ENCODE measurements around the gene ADAMTS14. TPM values are rescaled to one million over a fixed set of nuclear protein-coding genes. Genes with fewer than 3 reads are reported as not detected.

Gene ADAMTS14
- total RNA-seq, 1 donor from 2014 or later, result 0.16 TPM

DNA sequence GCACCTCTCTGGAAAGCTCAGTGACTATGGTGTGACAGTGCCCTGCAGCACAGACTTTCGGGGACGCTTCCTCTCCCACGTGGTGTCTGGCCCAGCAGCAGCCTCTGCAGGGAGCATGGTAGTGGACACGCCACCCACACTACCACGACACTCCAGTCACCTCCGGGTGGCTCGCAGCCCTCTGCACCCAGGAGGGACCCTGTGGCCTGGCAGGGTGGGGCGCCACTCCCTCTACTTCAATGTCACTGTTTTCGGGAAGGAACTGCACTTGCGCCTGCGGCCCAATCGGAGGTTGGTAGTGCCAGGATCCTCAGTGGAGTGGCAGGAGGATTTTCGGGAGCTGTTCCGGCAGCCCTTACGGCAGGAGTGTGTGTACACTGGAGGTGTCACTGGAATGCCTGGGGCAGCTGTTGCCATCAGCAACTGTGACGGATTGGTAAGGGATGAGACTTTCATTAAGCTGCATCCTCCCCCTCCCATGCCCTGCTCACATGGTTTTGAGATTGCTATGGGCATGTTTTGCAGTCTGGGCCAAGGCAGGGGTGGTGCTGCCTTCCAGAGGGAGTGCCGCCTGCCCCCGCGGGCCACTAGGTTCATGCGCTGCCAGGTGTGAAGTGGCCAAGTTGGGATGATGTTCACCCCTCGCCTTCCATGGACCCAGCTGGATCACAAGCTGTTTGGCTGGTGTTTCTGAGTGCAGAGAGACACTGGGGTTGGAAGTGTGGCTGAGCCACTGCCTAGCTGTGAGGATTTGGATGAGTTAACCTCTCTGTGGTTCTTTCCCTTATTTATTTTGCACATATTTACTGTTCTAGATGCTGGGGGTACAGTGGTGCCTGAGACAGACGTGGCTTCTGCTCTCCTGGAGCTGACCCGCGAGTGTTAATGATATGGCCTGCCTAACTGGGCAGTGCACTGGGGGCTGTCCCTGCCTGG is 2.5 kb downstream of the ADAMTS14 start:
- DNase-seq, result no peak

DNA sequence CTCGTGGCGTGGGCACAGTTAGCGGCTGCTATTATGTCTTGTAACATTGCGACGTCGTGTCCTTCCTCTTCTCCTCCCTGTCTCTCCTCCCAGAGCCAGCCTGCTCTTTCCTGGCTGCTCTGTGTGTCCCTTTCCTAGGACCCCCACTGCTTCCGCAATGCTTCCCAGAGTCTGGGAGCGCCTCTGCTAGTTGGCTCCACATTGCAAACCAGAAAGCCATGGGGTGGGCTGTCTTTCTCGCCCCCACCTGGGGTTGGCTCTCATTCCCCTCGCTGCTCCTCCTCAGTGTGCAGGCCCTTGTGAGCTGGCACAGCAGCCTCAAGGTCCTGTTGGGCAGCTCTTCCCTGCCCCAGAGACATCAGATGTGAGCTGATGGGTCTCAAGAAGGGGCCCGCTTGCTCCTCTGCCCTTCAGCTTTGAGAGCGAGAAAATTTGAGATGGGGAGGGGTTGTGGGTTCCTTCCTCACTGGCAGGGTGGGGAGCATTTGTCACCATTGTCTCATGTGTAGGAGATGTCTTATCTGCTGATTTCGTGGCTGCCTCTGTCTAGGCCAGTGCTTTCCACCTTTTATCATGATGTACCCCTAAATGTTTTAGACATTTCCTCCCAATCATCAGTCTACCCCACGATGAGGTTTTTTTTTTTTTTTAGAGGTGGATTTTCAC is 3.3 kb downstream of the ADAMTS14 start:
- no peak for DNase-seq

DNA sequence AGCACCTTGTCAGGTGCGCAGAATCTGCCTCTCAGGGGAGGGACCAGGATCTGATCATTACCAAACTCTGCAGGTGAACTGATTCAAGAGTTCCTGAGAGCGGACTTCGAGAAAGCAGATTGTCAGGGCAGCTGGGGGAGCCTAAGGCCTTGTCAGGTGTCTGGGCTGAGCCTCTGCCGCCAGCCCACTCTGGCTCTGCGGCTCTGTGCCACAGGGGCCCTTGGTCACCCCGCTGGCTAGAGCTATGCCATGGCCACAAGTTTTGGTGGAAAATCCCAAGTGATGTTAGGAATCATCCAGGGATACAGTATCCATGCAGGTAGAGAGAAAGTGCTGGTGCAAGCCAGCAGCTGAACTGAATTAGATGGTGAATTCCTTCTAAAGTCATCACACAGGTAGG is 4.2 kb downstream of the ADAMTS14 start:
- no peak for DNase-seq

DNA sequence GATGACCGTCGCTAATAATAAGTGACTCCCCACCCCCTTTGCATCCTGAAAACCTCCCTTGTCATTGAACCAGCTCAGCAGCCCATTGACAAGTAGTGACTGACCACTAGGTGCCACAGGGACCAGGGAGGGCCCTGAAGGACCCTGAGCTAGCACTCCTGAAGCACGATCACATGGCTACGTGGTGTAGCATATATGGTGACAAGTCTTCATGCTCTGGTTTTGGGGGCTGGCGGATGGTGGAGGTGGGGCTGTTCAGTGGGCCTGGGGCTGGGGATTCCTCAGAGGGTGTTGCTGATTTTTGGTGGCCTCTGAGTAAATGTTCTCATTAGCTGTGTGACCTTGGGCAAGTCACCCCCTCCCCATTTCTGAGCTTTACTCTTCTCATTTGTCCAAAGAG is 4.7 kb downstream of the ADAMTS14 start:
- DNase-seq, result no peak

DNA sequence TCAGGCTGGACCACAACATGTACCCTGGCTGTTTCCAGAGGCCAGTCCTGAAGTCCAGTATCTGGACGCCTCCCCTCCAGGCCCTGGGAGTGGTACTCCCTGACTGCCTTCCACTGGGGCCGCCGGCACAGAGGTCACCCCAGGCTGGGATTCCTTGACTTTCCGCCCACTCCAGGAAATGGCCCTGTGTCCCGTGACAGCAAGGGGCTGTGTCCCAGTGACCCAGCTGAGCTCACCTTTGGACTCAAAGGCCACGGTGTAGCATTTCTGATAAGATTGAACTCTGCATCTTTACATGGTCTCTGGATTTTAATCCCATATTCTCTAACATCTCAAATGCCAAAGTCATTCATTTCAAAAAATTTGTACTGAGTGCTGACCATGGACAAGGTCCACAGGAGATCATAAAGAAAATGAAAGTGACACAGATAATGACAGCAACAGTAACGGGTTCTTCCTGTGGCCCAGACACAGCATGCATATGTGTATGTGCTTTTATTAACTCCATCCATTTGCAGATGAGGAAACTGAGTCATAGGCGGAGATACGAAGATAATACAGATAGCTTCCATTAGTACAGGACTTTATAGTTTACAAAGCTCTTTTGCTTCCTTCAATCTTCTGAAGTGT is 5.4 kb downstream of the ADAMTS14 start:
- no peak for DNase-seq

DNA sequence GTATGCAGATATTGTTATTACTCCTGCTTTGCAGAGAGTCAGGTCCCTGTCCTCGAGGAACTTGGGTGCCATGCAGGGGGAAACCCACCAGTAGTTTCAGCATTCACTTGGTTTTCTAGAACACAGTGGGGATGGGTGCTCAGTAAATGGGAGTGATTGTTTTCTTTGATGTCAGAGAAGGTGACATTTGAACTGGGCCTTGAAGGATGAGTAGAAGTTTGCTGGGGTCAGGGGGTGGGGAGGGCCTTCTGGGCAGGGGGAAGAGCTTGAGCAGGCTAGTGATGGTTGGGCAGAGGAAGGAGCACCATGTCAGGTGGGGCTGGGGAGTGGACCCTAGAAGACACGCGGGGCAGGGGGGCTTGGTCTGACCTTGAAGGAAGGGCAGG is 5.9 kb downstream of the ADAMTS14 start:
- DNase-seq, result no peak

DNA sequence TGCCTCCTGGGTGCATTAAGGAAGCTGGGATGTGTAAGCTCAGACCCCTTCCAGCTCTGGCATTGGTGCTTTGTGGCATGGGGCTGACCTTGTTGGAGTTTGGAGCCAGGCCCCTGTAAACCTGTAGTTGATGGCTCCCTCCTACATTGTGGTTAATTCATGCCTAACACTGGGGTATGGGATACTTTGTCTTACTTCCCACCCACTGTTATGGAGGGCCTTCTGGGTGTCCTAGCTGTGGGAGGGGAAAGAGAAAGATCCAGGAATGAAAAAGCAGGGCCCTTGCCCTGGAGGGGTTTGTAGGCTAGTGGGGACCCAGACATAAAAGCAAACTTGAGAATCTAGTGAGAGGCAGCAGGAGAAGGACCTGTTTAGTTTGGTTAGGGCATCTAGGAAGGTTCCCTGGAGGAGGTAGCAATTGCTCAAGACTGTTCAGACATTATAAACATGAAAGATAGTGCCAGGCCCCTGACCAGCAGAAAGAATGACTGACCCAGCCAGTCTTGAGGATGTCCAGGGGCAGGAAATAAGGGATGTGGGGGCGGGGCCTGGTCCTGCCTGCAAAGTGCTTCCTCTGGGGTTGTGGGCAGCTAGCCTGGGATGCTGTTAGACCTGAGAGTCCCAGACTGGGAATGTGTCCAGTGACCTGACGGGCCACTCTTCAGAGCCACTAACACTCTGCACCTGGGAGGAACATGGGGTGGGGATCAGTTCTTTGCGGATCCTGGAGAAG is 6.6 kb downstream of the ADAMTS14 start:
- DNase-seq, result no peak

DNA sequence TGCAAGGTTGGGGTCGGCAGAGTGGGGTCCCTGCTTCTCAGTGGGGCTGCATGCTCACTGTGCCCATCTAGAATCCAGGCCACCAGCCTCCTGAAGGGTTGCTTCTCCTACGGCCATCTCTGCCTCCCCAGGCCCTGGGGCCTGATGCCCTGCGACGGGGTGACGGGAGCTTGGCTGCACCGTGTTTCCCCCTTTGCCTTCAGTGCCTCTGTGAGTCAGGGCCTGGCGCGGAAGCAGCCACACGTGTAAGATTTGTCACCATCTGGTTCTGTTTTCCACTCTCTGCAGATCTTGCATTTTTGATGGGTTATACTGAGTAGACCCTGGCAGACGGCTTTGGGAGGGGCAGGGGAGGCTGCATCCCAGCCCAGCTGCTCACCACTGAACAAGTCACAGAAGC is 7.2 kb downstream of the ADAMTS14 start:
- DNase-seq, result no peak

DNA sequence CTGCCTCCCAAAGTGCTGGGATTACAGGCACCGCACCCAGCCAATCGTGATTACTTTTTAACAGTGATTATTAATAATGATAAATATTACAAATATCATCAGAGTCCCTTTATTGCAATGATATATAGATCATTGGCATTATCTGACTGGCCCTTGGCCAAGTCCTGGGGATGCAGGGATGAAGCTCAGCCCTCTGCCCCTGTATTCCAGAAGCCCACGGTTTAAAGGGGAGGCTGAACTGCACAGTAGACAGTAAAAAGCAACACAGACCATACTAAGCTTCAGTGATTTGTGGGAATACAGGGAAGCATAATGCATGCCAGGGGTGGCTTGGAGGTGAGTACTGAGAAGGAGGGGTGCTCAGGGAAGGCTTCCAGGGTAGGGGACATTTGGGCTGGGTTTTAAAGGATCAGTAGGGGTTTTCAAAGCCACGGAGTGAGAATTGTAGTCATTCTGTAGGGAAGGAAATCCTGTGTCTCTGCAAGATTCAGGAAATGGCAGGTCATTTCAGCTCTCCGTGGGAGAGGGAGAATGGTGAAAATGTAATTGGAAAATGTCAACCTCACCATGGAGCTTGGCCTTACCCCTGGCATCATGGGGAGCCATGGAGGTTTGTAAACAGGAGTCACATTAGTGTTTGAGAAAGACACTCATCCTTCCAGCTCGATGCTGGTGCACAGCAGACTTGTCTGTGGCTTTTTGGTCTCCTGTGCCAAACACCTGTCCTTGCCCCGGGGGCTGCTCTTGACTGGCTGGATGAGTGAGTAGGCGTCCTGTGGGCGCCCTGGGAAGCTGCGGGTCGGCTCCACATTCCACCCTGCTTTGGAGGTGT is 8.8 kb downstream of the ADAMTS14 start:
- no peak for DNase-seq

DNA sequence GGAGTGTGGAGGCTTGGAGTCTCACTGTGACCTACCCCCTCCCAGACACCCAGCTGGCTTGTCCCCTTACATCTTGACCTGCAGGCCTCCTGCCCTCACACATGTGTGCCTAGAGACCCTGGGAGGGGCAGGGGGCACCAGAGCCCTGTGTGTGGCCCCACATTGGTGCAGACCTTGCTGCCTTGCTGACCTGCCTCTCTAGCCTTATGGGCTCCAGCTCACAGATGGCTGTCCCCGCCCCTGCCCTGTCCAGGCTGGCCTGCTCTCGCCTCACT is 9.4 kb downstream of the ADAMTS14 start:
- DNase-seq, result no peak

DNA sequence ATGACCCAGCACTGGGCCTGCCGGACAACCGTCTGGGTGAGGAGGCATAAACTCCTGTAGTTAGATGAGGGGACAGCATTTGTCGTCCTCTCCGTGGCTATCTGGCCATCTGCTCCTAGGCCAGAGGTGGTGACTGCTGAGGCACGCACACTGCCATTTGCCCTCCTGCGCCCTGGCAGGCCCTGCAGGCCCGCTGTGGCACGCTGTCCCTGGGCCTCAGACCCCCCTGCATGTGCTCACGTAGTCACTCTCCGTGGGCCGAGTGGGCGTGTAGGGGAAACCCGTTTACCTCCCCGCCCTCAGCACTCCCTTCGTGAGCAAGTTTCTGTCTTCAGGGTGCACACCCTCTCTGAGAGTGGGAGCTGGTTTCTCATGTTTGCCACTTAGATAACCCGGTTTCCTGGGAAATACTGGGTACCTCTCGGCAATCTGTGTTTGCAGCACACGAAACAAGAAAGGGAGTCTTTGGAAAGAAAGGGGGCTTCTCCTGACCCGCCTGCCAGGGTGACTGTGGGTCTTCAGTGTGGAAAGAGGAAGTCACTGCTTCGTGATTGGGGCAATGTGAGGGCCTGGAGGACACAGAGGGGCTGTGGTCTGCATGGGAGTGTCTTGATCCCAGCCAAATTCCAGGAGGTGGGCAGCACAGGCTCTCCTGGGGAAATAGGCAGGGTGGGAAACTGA is 10.8 kb downstream of the ADAMTS14 start:
- no peak for DNase-seq

DNA sequence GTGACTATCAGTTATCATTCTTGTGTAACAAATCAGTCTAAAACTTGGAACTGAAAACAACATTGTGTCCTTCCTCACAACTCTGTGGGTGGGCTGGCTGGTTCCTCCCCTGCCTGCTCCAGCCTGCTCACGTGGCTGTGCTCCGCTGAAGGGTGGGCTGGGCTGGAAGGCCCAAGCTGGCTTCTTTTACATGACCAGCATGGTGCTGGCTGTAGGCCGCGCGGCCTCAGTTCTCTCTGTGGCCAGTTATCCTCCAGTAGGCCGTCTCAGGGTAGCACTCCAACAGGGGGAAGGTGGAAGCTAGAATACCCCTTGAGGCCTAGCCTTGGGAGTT is 11.3 kb downstream of the ADAMTS14 start:
- DNase-seq, result no peak

DNA sequence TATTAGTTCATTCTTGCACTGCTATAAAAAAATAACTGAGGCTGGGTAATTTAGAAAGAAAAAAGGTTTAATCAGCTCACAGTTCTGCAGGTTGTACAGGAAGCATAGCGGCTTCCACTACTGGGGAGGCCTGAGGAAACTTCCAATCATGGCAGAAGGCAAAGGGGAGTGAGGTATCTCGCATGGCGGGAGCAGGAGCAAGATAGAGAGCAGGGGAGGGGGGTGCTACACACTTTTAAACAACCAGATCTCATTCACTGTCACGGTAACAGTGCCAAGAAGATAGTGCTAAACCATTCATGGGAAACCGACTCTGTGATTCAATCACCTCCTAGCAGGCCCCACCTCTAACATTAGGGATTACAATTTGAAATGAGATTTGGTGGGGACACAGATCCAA is 11.6 kb downstream of the ADAMTS14 start:
- no peak for DNase-seq

DNA sequence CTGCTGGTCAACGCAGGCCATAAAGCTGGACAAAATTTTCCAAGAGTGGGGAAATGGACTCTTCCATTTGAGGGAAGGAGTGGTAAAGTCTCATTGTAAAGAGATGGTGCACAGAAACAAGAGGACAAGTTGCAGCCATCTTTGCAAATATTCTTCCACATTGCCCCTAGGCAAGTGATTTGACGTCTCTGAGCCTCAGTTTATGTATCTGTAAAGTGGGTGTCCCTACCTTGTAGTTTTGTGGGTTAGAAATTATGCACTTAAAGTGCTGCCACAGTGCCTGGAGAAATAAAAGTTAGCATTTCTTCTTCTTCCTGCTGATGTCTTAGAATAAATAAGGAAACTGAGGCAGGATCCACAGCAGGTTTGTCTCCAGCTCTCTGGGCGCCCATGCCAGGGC is 12.1 kb downstream of the ADAMTS14 start:
- no peak for DNase-seq

DNA sequence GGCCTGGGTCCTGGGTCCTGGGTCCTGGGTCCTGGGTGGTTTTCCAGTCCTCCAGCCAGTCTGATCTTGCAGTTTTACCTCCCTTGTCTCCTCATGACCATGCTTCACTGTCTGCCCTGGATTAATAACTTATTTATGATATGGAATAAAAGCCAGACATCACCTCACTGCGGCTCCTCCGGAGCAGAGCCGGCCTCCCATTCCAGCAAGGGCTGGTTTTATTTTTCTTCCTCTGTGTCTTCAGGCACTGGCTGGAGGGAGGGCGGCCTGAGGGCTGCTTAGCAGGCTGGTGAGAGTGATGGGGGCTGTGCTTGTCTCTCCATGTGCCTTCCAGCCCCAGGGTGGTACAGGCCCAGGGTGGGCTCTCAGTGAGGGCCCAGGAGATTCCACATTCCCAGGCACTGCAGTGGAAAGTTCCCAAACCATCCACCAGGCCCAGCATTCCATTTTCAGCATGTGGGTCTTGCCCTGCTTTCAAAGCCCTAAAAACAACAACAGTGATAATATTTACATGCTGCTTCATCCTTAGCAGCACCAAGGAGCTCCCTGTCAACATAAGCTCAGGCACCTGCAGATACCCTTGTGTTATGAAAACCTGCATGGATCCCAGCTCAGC is 12.6 kb downstream of the ADAMTS14 start:
- DNase-seq, result no peak

DNA sequence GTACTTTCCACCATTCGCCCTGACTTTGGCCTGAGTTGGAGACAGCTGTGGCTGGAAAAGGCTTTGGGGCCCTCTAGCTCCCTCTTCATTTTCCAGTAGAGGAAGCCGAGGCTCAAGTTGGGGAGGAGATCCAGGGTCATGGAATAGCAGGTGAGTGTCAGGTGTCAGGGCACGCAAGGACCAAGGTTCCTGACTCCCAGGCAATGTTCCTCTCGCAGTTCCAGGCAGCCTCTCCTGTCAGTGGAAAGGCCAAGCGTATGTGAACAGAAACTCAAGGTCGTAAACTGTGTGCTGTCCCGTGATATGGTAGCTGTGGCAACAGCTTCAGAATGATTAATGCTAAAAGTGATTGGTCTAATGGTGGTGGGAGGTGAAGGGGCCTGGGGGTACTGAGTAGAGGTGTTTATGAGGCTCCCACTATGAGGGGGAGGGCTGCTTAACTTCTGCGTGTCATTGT is 13.2 kb downstream of the ADAMTS14 start:
- no peak for DNase-seq

DNA sequence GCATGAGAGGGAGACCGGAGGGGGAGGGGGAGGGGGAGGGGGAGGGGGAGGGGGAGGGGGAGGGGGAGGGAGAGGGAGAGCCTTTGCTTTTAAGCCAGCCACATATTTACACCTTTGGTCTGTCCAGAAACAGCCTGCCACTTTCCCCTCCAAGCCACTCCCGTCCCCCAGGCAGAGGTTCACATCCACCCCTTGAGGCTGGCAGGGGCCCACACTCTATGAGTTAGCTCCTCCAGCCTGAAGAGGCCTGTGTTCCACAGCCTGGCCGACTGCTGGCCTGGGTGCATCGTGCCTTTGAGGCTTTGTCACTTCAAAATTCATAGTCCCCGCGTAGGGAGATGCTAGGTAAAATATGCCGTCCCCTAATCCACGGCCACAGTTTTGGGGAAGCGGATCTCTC is 16.5 kb downstream of the ADAMTS14 start:
- no peak for DNase-seq

DNA sequence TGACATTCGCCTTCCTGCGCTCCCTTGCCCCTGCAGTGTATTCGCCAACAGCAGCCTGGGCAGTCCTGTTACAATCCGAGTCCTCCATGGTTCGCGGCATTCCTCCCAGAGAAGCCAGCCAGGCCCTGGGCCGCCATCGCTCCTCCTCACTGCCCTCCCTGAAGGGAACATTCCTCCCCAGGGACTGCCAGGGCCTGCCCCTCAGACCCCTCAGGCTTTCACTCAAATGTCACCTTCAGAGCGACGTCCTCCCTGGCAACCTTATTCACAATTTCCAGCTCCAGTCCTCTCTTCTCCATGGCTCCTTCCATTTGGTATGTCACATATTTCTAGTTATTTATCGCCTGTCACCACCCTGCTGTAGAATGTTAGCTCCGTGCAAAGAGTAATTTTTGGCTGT is 17.4 kb downstream of the ADAMTS14 start:
- no peak for DNase-seq

DNA sequence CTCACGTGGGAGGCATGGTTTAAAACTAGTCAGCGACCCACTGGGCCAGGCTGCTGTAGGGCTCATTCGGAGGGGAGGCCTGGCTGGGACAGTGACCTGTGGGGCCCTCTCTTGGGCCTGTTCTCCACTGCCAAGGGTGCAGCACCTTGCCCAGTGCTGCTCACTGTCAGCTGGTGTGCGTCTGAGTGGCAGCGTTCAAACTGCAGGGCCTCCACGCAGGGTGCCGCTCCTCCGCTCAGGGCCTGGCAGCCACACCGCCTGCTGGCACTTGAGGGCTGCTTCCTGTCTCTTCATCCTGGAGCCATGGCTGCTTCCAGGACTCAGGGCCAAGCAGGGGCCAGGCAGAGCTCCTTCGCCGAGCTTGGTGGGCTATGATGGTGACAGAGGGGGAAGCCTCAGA is 18.3 kb downstream of the ADAMTS14 start:
- no peak for DNase-seq

DNA sequence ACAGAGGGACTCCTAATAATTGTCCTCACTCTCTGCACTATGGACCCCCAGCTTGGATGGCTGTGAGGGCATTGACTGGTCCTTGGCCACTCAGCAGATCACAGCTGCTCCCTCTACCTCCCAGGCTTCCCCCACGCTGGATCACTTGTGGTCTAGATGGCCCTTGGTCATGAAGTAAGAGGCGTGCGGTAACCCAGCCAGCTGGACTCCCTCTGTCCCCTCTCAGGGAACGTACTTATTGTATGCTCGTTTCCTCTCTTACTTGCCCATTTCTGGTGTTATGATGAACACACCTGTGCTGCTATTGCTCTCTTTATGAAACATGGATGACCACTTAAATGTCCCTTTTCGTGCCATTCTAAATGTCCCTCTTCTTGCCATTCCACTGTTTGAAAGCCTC is 19.3 kb downstream of the ADAMTS14 start:
- DNase-seq, result no peak

DNA sequence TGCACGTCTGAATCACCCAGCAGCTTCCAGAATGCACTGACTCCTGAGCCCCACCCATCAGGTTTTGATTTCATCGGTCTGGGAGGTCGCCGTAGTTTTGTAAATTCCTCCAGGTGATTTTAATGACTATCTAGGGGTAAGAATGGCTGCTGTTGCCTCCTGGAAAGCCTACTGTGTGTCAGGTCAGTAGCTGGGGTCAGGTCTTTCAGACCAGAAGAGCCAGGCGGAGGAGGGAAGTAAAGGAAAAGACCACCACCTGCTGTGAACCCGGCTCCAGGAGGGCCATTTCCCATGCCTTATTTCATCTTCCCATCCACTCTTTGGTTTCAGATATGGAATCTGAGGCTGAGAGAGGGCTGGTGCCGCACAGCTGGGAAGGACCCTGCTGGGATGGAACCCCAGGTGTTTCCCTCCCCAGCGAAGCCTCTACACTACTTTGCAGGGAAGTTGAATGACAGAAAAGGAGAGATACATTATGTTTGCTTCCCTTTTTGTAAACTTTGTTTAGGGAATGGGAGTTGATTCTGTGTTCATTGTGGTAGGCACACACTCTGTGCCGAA is 19.8 kb downstream of the ADAMTS14 start:
- DNase-seq, result no peak
